Caco-2 (cell line): ENCODE data around the gene SERPING1. TPM values are rescaled to one million over a fixed set of nuclear protein-coding genes. Genes with fewer than 3 reads are reported as not detected.
A peak's percentile ranks its signal among the peaks of the same experiment; 100 is the strongest.

Source experiments
- BruUV-seq: library from RNA; stranded (reverse); fragments of 400-500 nt; replicated peaks from 2 replicates; lab custom pipeline; 2021; lab: Mats Ljungman, UMichigan
- CTCF ChIA-PET: fragments of 300-600 bp; sonication (Branson Sonifier 250); formaldehyde crosslinking; loops from one replicate; lab custom pipeline; 2022; ENCODE audit warnings: antibody characterized with exemption; lab: Charles Lee
- POLR2A ChIA-PET: fragments of 300-600 bp; sonication (Branson Sonifier 250); formaldehyde crosslinking; loops from one replicate; lab custom pipeline; 2022; ENCODE audit warnings: antibody characterized with exemption; lab: Charles Lee
- DNase-seq, 2 experiments: peaks; one replicate each; pipeline versions ENCODE4 v3.0.0 to v3.0.0-alpha.2; 2020 to 2022
- H3K27me3 ChIP-seq: replicated peaks from 2 replicates; pipeline ENCODE4 v1.6.0; 2011; ENCODE audit warnings: low read length; ENCODE audit not compliant: control insufficient read depth, insufficient read depth
- H3K36me3 ChIP-seq: 2 replicates; pipeline ENCODE4 v1.5.1; 2011; ENCODE audit warnings: low read length; ENCODE audit not compliant: control insufficient read depth, insufficient read depth
- H3K4me1 ChIP-seq: fragments of 250-450 bp; sonication (Bioruptor Pico); 2 replicates; pipeline ENCODE4 v1.5.1; 2020; ENCODE audit warnings: mild to moderate bottlenecking
- H3K4me3 ChIP-seq: 2 replicates; pipeline ENCODE4 v1.5.1; 2011; ENCODE audit warnings: low read depth, mild to moderate bottlenecking, control low read depth, low read length
- H3K9me3 ChIP-seq: fragments of 250-450 bp; sonication (Bioruptor Pico); 2 replicates; pipeline ENCODE4 v1.5.1; 2020; ENCODE audit warnings: mild to moderate bottlenecking, moderate library complexity
- H3K27ac Mint-ChIP-seq: one replicate; pipeline ENCODE4 v1.8.0; 2022; ENCODE audit warnings: mixed read lengths; ENCODE audit not compliant: unreplicated experiment
- H3K27me3 Mint-ChIP-seq: one replicate; pipeline ENCODE4 v1.8.0; 2022; ENCODE audit warnings: mixed read lengths; ENCODE audit not compliant: insufficient read depth, unreplicated experiment
- H3K36me3 Mint-ChIP-seq: one replicate; pipeline ENCODE4 v1.8.0; 2022; ENCODE audit warnings: mild to moderate bottlenecking, mixed read lengths; ENCODE audit not compliant: insufficient read depth, unreplicated experiment
- H3K4me1 Mint-ChIP-seq: one replicate; pipeline ENCODE4 v1.8.0; 2022; ENCODE audit warnings: low read depth, mixed read lengths; ENCODE audit not compliant: unreplicated experiment
- H3K4me3 Mint-ChIP-seq: one replicate; pipeline ENCODE4 v1.8.0; 2022; ENCODE audit warnings: mild to moderate bottlenecking, moderate library complexity, mixed read lengths; ENCODE audit not compliant: unreplicated experiment
- H3K9me3 Mint-ChIP-seq: one replicate; pipeline ENCODE4 v1.8.0; 2022; ENCODE audit warnings: mixed read lengths; ENCODE audit not compliant: unreplicated experiment
- intact Hi-C: fragments of 100-400 bp; cut with micrococcal nuclease; formaldehyde crosslinking; loops from one replicate; pipeline ENCODE4 v1.10.0; 2022; ENCODE audit not compliant: unreplicated experiment
- total RNA-seq: library from RNA; stranded (reverse); gene quantifications from 2 replicates; pipeline ENCODE4 v1.2.3, GENCODE V29; 2022
- TF ChIP-seq, protein P1 (sequence below), 2 experiments: fragments of 200-600 bp in 1 of 2; IDR thresholded peaks; 1 replicate in 1 of 2; 2 replicates in 1 of 2; pipeline versions ENCODE4 v1.5.1 to v1.8.0; 2011 to 2022; ENCODE audit warnings: antibody characterized with exemption in 1 of 2, control low read depth in 1 of 2, inconsistent platforms in 1 of 2, low read depth in 1 of 2, low read length in 1 of 2, mild to moderate bottlenecking in 1 of 2, moderate library complexity in 1 of 2; ENCODE audit not compliant: insufficient read depth in 1 of 2, severe bottlenecking in 1 of 2, unreplicated experiment in 1 of 2

Gene SERPING1
- total RNA-seq, 1 experiment from 2014 or later = 3.8 TPM

DNA sequence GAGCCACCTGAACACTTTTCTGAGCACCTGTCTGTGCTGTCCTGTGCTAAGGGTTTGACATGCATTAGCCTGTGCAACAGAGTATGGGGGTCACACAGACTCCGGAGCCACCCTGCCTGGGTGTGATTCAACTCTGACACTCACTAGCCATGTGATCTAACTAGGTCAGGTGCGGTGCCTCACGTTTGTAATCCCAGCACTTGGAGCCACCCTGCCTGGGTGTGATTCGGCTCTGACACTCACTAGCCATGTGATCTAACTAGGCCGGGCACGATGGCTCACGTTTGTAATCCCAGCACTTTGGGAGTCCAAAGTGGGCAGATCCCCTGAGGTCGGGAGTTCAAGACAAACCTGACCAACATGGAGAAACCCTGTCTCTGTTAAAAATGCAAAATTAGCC, 41.4 kb upstream of the SERPING1 start:
- no peak overlapping the region for H3K27ac Mint-ChIP-seq
- no peak for DNase-seq
- ChIA-PET CTCF (no interaction called here), POLR2A (no interaction called here)
- peaks cover 5% of the 10 kb centered on the region for H3K36me3 Mint-ChIP-seq
- H3K4me1 Mint-ChIP-seq = peaks cover 17% of the 10 kb centered on the region
- Histone ChIP-seq H3K27me3 (no peaks in the 10 kb centered on the region), H3K4me3 (no peak overlapping the region), H3K4me1 (peaks cover 31% of the 10 kb centered on the region), H3K36me3 (no peaks in the 10 kb centered on the region), H3K9me3 (no peaks in the 10 kb centered on the region)
- H3K9me3 Mint-ChIP-seq = no peaks in the 10 kb centered on the region
- H3K4me3 Mint-ChIP-seq = no peak overlapping the region
- no TSS peak for BruUV-seq
- TF ChIP-seq, protein P1, sequence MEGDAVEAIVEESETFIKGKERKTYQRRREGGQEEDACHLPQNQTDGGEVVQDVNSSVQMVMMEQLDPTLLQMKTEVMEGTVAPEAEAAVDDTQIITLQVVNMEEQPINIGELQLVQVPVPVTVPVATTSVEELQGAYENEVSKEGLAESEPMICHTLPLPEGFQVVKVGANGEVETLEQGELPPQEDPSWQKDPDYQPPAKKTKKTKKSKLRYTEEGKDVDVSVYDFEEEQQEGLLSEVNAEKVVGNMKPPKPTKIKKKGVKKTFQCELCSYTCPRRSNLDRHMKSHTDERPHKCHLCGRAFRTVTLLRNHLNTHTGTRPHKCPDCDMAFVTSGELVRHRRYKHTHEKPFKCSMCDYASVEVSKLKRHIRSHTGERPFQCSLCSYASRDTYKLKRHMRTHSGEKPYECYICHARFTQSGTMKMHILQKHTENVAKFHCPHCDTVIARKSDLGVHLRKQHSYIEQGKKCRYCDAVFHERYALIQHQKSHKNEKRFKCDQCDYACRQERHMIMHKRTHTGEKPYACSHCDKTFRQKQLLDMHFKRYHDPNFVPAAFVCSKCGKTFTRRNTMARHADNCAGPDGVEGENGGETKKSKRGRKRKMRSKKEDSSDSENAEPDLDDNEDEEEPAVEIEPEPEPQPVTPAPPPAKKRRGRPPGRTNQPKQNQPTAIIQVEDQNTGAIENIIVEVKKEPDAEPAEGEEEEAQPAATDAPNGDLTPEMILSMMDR (IDR thresholded peaks at IDR 0.05; ENCODE audit: insufficient read depth in 1 of 2, low read depth in 1 of 2, low read length in 1 of 2, severe bottlenecking in 1 of 2, unreplicated experiment in 1 of 2) = no peak
- intact Hi-C loops = no loop called here
- no peaks in the 10 kb centered on the region for H3K27me3 Mint-ChIP-seq

DNA sequence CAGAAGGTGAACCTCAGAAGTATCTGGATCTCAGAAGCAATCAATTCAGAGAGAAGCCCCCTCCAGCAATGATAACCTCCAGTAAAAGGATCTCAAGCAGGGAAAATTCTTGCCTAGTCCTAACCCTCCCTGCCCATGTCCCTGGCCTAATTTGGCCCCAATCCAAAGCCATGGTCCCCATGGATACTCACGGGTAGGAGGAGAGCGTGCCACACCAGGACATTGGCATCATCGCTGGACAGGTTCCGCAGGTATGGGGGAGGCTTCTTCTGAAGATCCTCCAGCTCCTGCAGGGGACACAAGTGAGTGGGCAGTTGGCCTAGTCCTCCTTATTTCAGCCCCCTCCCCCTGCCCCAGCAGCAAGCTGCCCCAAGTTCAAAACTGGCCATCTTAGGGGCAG, 37.3 kb upstream of the SERPING1 start:
- peaks cover 7% of the 10 kb centered on the region for H3K4me1 Mint-ChIP-seq
- no peak overlapping the region for H3K27ac Mint-ChIP-seq
- no peak for DNase-seq
- BruUV-seq = no TSS peak
- intact Hi-C loops = loop anchor here (5.0 kb wide), 1 partner anchor 83 kb away; no protein-coding TSS in a partner anchor
- H3K36me3 Mint-ChIP-seq = no peaks in the 10 kb centered on the region
- POLR2A ChIA-PET = interaction anchor here (0.6 kb wide), 1 partner anchor 67 kb away, joined by 4 read pairs; no protein-coding TSS in a partner anchor
- no peaks in the 10 kb centered on the region for H3K27me3 ChIP-seq
- H3K4me1 ChIP-seq = no peaks in the 10 kb centered on the region
- H3K9me3 Mint-ChIP-seq = no peaks in the 10 kb centered on the region
- TF ChIP-seq, protein P1 (IDR thresholded peaks at IDR 0.05; ENCODE audit: insufficient read depth in 1 of 2, low read depth in 1 of 2, low read length in 1 of 2, severe bottlenecking in 1 of 2, unreplicated experiment in 1 of 2) = no peak
- no peaks in the 10 kb centered on the region for H3K27me3 Mint-ChIP-seq
- no peaks in the 10 kb centered on the region for H3K9me3 ChIP-seq
- no peak overlapping the region for H3K4me3 Mint-ChIP-seq
- CTCF ChIA-PET = no interaction called here
- H3K36me3 ChIP-seq = no peaks in the 10 kb centered on the region
- H3K4me3 ChIP-seq = no peak overlapping the region

DNA sequence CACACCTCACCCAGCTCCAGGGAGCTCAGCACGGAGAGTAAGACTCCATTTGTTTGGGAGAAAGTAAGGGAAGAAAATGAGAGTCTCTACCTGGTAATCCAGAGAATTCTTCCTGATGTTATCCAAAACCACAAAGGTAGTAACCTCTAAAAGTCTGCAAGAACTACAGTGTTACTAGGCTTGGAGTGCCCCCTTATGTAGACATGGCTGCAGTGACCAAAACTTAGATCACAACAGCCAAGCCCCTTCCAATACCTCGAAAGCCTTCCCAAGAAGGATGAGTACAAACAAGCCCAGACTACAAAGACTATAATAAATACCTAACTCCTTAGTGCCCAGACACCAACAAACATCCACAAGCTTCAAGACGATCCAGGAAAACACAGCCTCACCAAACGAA, 34.9 kb upstream of the SERPING1 start:
- peaks cover 7% of the 10 kb centered on the region for H3K4me1 Mint-ChIP-seq
- BruUV-seq = no TSS peak
- no peaks in the 10 kb centered on the region for H3K27me3 ChIP-seq
- no peaks in the 10 kb centered on the region for H3K36me3 Mint-ChIP-seq
- no peak overlapping the region for H3K4me3 Mint-ChIP-seq
- no peak overlapping the region for H3K4me3 ChIP-seq
- TF ChIP-seq, protein P1 (IDR thresholded peaks at IDR 0.05; ENCODE audit: insufficient read depth in 1 of 2, low read depth in 1 of 2, low read length in 1 of 2, severe bottlenecking in 1 of 2, unreplicated experiment in 1 of 2) = peak; percentile 26 to 30
- CTCF ChIA-PET = interaction anchor here (1.3 to 1.4 kb wide), 2 partner anchors 69 to 78 kb away, joined by 3 read pairs; no protein-coding TSS in a partner anchor
- no peaks in the 10 kb centered on the region for H3K36me3 ChIP-seq
- H3K9me3 Mint-ChIP-seq = no peaks in the 10 kb centered on the region
- H3K4me1 ChIP-seq = peaks cover 6% of the 10 kb centered on the region; the same call in 1 of the 2 replicates
- H3K9me3 ChIP-seq = no peaks in the 10 kb centered on the region
- no peaks in the 10 kb centered on the region for H3K27me3 Mint-ChIP-seq
- intact Hi-C loops = loop anchor here (1.0 to 5.0 kb wide), 5 partner anchors 32 to 217 kb away; partner anchors contain the start of gene TIMM10
- H3K27ac Mint-ChIP-seq = peak overlapping the region; percentile 19
- POLR2A ChIA-PET = no interaction called here
- peak in 1 of 2 experiments; percentile 53 for DNase-seq
